HG03108 (cell line): ENCODE data around the gene GATAD2B.
"Not testable (repeated sequence)": the region's sequence is repeated elsewhere in the genome, so short reads cannot be mapped to it uniquely, and the experiment has no call there.

Source experiments
- ATAC-seq: cut with Tn5 transposase; IDR thresholded peaks from one replicate; pipeline ENCODE4 v1.9.1; 2021; ENCODE audit warnings: moderate library complexity; ENCODE audit not compliant: unreplicated experiment

The GATAD2B gene

GRCh38 chr1:153841463-153841994, 81.2 kb downstream of the GATAD2B start:
- ATAC-seq = no peak

- not testable (repeated sequence) for ATAC-seq
Measured at GRCh38 chr1:153840774-153841173, 82.0 kb downstream of the GATAD2B start.

- ATAC-seq = not testable (repeated sequence)
Measured at GRCh38 chr1:153833968-153834367, 88.8 kb downstream of the GATAD2B start.

- no peak for ATAC-seq
Measured at GRCh38 chr1:153833171-153833570, 89.6 kb downstream of the GATAD2B start.

- no peak for ATAC-seq
Measured at GRCh38 chr1:153832293-153832692, 90.5 kb downstream of the GATAD2B start.

GRCh38 chr1:153831026-153831425, 91.7 kb downstream of the GATAD2B start:
- ATAC-seq = no peak

GRCh38 chr1:153827168-153827964, 95.4 kb downstream of the GATAD2B start:
- ATAC-seq = no peak

- ATAC-seq = no peak
Measured at GRCh38 chr1:153818876-153819275, 103.9 kb downstream of the GATAD2B start.

GRCh38 chr1:153816283-153816889, 106.4 kb downstream of the GATAD2B start:
- ATAC-seq = no peak

- ATAC-seq = no peak
Measured at GRCh38 chr1:153805886-153806719, 116.7 kb downstream of the GATAD2B start.

- ATAC-seq = peak; percentile 90
Measured at GRCh38 chr1:153805042-153805745, 117.6 kb downstream of the GATAD2B start.

- ATAC-seq = no peak
Measured at GRCh38 chr1:153804112-153804511, 118.7 kb downstream of the GATAD2B start.

GRCh38 chr1:153803470-153804056, 119.2 kb downstream of the GATAD2B start:
- ATAC-seq = no peak

- ATAC-seq = no peak
Measured at GRCh38 chr1:153801786-153802697, 120.7 kb downstream of the GATAD2B start.

GRCh38 chr1:153801028-153801625, 121.6 kb downstream of the GATAD2B start:
- ATAC-seq = no peak

GRCh38 chr1:153800516-153800915, 122.3 kb downstream of the GATAD2B start:
- ATAC-seq = no peak

- ATAC-seq = no peak
Measured at GRCh38 chr1:153799566-153800465, 123.0 kb downstream of the GATAD2B start.

GRCh38 chr1:153799016-153799415, 123.8 kb downstream of the GATAD2B start:
- no peak for ATAC-seq
